Hepatocyte (in vitro differentiated cells): ENCODE measurements around the gene ALPK1. TPM values are rescaled to one million over a fixed set of nuclear protein-coding genes. Genes with fewer than 3 reads are reported as not detected.
A peak's percentile ranks its signal among the peaks of the same experiment; 100 is the strongest.

Source experiments
- DNase-seq: peaks from one replicate; pipeline ENCODE4 v3.0.0-alpha.2; 2016; ENCODE audit warnings: low spot score
- H2AFZ ChIP-seq: fragments of 200-600 bp; sonication (generic); 2 replicates; pipeline ENCODE4 v1.6.0; 2016; ENCODE audit warnings: antibody characterized with exemption, mild to moderate bottlenecking
- H3K27ac ChIP-seq: fragments of 200-600 bp; sonication (generic); 2 replicates; pipeline ENCODE4 v1.5.1; 2016; ENCODE audit warnings: mild to moderate bottlenecking
- H3K27me3 ChIP-seq: fragments of 200-600 bp; sonication (generic); 2 replicates; pipeline ENCODE4 v1.6.1; 2016
- H3K36me3 ChIP-seq: fragments of 200-600 bp; sonication (generic); replicated peaks from 2 replicates; pipeline ENCODE4 v1.5.1; 2016; ENCODE audit warnings: low read depth; ENCODE audit not compliant: insufficient read depth
- H3K4me1 ChIP-seq: fragments of 200-600 bp; sonication (generic); 2 replicates; pipeline ENCODE4 v1.5.1; 2016; ENCODE audit warnings: mild to moderate bottlenecking, moderate library complexity; ENCODE audit not compliant: insufficient read depth
- H3K4me2 ChIP-seq: fragments of 200-600 bp; sonication (generic); 2 replicates; pipeline ENCODE4 v1.6.0; 2016
- H3K4me3 ChIP-seq: fragments of 200-600 bp; sonication (generic); 2 replicates; pipeline ENCODE4 v1.5.1; 2016; ENCODE audit warnings: mild to moderate bottlenecking
- H3K79me2 ChIP-seq: fragments of 200-600 bp; sonication (generic); 2 replicates; pipeline ENCODE4 v1.6.0; 2017; ENCODE audit warnings: mild to moderate bottlenecking
- H3K9me2 ChIP-seq: fragments of 200-600 bp; sonication (generic); replicated peaks from 2 replicates; pipeline ENCODE4 v1.6.0; 2017; ENCODE audit warnings: mild to moderate bottlenecking; ENCODE audit not compliant: insufficient read depth
- H3K9me3 ChIP-seq: fragments of 200-600 bp; sonication (generic); 2 replicates; pipeline ENCODE4 v1.5.1; 2016; ENCODE audit warnings: low read depth, mild to moderate bottlenecking
- H4K20me1 ChIP-seq: fragments of 200-600 bp; sonication (generic); 2 replicates; pipeline ENCODE4 v1.6.0; 2016; ENCODE audit warnings: mild to moderate bottlenecking; ENCODE audit not compliant: insufficient read depth, poor library complexity, severe bottlenecking
- EZH2 ChIP-seq: fragments of 200-600 bp; sonication (generic); IDR thresholded peaks from 2 replicates; pipeline ENCODE4 v1.6.1; 2016; ENCODE audit warnings: antibody characterized with exemption, mild to moderate bottlenecking, borderline replicate concordance
- EZH2phosphoT487 ChIP-seq: fragments of 200-600 bp; sonication (generic); IDR thresholded peaks from one replicate; pipeline ENCODE4 v1.6.1; 2018; ENCODE audit warnings: antibody characterized with exemption, mild to moderate bottlenecking, low read depth, moderate library complexity; ENCODE audit not compliant: unreplicated experiment, severe bottlenecking
- WGBS: methylation state at CpG from one replicate; pipeline ENCODE4 v1.1.6; 2016; ENCODE audit warnings: low lambda C conversion rate; ENCODE audit errors: missing lambda C conversion rate; 5-methylcytosine and 5-hydroxymethylcytosine counted together
- polyA plus RNA-seq: library from polyadenylated mRNA; unstranded; fragments of >200 nt; fragmentation: Nextera tagmentation; extraction: Ambion mirVana; gene quantifications from 2 replicates; pipeline ENCODE4 v1.2.1, GENCODE V29; 2016
- total RNA-seq: library from RNA; depleted of rRNA; stranded (reverse); fragments of >200 nt; gene quantifications from 2 replicates; pipeline ENCODE4 v1.2.3, GENCODE V29; 2014
- TF ChIP-seq, protein P1 (sequence below): fragments of 200-600 bp; sonication (generic); IDR thresholded peaks from 2 replicates; pipeline ENCODE4 v1.5.1; 2016; ENCODE audit warnings: antibody characterized with exemption, mild to moderate bottlenecking; ENCODE audit not compliant: poor library complexity

Gene ALPK1
- total RNA-seq: 14.8 and 16.6 TPM in 2 replicates
- polyA plus RNA-seq: 6.2 and 7.1 TPM in 2 replicates

DNA sequence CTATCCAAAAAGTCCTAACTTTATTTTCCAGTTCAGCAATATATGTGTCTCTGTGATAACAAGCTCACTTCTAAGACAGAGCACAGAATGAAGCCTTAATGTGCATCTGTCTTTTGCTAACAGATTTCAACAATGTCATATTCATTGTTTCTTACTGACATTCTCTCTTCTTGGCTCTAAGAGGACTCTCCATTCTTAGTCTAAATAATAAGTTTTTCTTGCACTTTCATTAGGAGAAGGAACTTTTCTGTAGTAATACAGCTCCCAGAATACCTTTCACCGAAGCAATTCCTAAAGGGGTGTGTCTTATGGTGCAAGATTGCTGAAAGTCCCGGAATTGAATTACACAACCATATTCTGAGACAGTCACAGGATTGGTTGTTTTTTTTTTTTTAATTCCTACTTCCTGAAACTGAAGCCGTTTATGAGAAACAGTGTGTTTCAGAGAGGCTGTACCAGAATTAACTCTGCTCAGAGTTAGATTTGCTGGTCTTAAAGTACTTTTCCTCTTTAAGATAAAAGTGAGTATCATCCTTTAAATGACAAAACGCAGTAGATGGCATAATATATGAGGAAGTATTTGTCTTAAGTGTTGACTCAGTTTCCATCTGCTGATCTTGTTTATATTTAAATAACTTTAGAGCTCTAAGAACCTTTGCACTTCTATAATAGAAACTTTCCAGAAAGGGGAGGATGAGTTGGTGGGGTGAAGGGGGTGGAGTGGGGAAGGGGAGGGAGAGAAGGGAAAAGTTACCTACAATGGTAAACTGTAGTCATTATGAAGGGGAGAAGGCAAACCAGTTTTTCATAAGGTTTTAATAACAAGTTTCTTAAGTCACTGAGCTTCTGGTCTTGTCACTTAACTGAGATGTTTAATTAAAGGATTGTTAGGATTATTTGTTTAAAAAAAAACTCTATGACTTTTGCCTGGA, at the start of gene ALPK1:
Gene ALPK1, plus strand, starts transcription at position 421 of the 932 bp plus-strand sequence.
- Histone ChIP-seq H3K4me2 (peak within 1 kb of the TSS; percentile 68), H3K36me3 (no peaks in the 10 kb centered on the region), H3K4me1 (peaks cover 9% of the 10 kb centered on the region), H3K9me3 (no peaks in the 10 kb centered on the region), H3K79me2 (peaks cover 2% of the 10 kb centered on the region), H4K20me1 (no peaks in the 10 kb centered on the region), H3K4me3 (peak within 1 kb of the TSS; percentile 7), H2AFZ (peak within 1 kb of the TSS; percentile 27), H3K9me2 (no peaks in the 10 kb centered on the region), H3K27me3 (no peaks in the 10 kb centered on the region), H3K27ac (peak within 1 kb of the TSS; percentile 85)
- peak; percentile 83 for DNase-seq
- WGBS: 15% methylated on average over 4 of the region's 4 CpGs
- TF ChIP-seq, protein P1, sequence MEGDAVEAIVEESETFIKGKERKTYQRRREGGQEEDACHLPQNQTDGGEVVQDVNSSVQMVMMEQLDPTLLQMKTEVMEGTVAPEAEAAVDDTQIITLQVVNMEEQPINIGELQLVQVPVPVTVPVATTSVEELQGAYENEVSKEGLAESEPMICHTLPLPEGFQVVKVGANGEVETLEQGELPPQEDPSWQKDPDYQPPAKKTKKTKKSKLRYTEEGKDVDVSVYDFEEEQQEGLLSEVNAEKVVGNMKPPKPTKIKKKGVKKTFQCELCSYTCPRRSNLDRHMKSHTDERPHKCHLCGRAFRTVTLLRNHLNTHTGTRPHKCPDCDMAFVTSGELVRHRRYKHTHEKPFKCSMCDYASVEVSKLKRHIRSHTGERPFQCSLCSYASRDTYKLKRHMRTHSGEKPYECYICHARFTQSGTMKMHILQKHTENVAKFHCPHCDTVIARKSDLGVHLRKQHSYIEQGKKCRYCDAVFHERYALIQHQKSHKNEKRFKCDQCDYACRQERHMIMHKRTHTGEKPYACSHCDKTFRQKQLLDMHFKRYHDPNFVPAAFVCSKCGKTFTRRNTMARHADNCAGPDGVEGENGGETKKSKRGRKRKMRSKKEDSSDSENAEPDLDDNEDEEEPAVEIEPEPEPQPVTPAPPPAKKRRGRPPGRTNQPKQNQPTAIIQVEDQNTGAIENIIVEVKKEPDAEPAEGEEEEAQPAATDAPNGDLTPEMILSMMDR: no peak
- TF ChIP-seq EZH2: no peak
- TF ChIP-seq EZH2phosphoT487: no peak

DNA sequence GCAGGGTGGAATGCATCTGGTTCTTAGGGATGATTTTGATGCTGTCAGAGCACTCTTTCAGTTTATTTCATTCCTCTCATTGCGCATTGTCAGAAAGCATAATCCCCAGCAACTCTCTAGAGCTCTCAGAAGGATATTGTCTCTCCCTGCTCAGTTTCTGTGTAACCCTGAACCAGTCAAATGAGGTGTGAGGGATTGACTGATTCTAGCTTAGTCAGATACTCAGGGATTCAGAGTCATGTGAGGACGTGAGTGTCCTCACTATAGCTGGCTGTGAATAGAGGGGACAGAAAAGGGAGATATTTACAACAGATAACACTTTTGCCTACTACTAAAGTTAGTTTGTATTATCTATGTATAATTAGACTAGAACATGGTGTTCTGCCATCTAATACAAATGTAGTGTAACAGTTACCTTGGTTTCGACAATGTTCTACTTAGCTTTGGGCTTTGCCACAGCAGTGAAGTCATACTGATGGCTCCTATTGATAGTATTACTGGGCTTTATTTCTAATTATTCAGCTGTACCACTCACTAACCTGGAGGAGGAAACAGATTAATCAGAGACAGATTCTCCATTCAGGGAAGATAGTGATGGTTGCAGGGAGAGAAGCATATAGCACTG, 46.0 kb upstream of the ALPK1 start:
- H3K4me1 ChIP-seq: no peaks in the 10 kb centered on the region
- WGBS: 89% methylated on average over 3 of the region's 3 CpGs

DNA sequence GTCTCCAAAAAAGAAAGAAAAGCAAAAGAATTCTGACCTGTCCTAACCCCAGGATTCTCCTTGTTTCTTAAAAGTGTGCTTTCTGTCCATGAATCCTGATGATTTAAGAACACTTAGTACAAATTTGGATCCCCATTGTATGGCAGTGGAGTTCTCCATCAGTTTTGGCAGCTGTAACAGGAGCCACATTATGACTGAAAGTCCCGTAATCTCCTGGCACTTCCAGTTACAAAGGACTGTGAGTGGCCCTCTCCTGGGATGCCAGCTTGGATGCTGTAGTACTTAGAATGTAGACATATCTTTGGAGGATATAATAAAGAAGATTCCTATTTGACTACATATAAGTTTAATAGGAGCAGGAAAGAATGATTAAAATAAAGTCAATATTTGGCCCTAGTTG, 44.9 kb upstream of the ALPK1 start:
- Histone ChIP-seq H3K4me2 (no peak overlapping the region), H3K9me2 (no peaks in the 10 kb centered on the region), H3K27me3 (no peaks in the 10 kb centered on the region), H2AFZ (no peak overlapping the region), H4K20me1 (peaks cover 14% of the 10 kb centered on the region), H3K4me1 (no peaks in the 10 kb centered on the region), H3K27ac (no peak overlapping the region), H3K36me3 (no peaks in the 10 kb centered on the region), H3K4me3 (no peak overlapping the region), H3K79me2 (peaks cover 45% of the 10 kb centered on the region), H3K9me3 (no peaks in the 10 kb centered on the region)
- DNase-seq: no peak
- 88% methylated on average over 1 of the region's 1 CpG for WGBS
- TF ChIP-seq, protein P1: no peak
- TF ChIP-seq EZH2phosphoT487 (no peak), EZH2 (no peak)

More for the DNA sequence above, 46.0 kb upstream of the ALPK1 start:
- no peak overlapping the region for H3K4me2 ChIP-seq
- no peak overlapping the region for H3K27ac ChIP-seq
- H3K79me2 ChIP-seq: peaks cover 55% of the 10 kb centered on the region
- no peak overlapping the region for H3K4me3 ChIP-seq
- H4K20me1 ChIP-seq: peaks cover 14% of the 10 kb centered on the region
- no peak for DNase-seq
- TF ChIP-seq EZH2 (no peak), EZH2phosphoT487 (no peak)
- TF ChIP-seq, protein P1: no peak
- H3K36me3 ChIP-seq: no peaks in the 10 kb centered on the region
- no peaks in the 10 kb centered on the region for H3K27me3 ChIP-seq
- H2AFZ ChIP-seq: no peak overlapping the region
- H3K9me3 ChIP-seq: no peaks in the 10 kb centered on the region
- H3K9me2 ChIP-seq: no peaks in the 10 kb centered on the region
